Sigmoid colon (tissue), 4 donors: ENCODE results near the gene SLC9A9.

Experiments used
- EP300 ChIP-seq, 4 donors: sonication (generic); formaldehyde crosslinking; IDR thresholded peaks; one replicate each; pipeline ENCODE4 v1.6.1; 2017; ENCODE audit warnings: antibody characterized with exemption in 4 of 4
- POLR2A ChIP-seq, 2 donors: fragments of 450-650 bp; IDR thresholded peaks; one replicate each; pipeline ENCODE4 v1.6.1; 2016; ENCODE audit warnings: antibody characterized with exemption in 2 of 2, mild to moderate bottlenecking in 2 of 2, moderate library complexity in 2 of 2
- POLR2AphosphoS5 ChIP-seq, 4 donors: sonication (generic); formaldehyde crosslinking; IDR thresholded peaks; one replicate each; pipeline ENCODE4 v1.6.1; 2017; ENCODE audit warnings: antibody characterized with exemption in 4 of 4
- TF ChIP-seq, protein P1 (sequence below), 4 experiments: fragments of 450-650 bp in 3 of 4; fragments of 200-600 bp in 1 of 4; IDR thresholded peaks; one replicate each; pipeline ENCODE4 v1.5.1; 2016 to 2019; ENCODE audit warnings: antibody characterized with exemption in 4 of 4, mild to moderate bottlenecking in 3 of 4, moderate library complexity in 2 of 4

DNA sequence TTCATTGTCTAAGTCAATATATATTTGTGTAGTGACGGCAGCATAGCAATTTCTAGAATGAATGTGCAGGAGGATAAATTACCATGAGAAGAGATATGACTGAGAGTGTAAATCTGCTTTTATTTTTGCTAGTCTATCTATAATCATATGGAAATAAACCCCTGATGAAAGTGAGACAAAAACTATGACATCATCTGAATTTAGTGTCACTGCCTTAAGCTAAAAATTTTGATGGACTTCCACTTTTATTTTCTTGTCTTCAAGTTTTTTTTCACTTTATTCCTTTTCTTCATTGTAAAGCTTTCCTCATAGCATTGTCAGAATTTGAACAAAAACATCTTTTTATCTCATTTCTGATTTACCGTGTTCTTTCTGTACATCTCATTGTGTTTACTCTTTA, 486.7 kb downstream of the SLC9A9 start:
- TF ChIP-seq, protein P1, sequence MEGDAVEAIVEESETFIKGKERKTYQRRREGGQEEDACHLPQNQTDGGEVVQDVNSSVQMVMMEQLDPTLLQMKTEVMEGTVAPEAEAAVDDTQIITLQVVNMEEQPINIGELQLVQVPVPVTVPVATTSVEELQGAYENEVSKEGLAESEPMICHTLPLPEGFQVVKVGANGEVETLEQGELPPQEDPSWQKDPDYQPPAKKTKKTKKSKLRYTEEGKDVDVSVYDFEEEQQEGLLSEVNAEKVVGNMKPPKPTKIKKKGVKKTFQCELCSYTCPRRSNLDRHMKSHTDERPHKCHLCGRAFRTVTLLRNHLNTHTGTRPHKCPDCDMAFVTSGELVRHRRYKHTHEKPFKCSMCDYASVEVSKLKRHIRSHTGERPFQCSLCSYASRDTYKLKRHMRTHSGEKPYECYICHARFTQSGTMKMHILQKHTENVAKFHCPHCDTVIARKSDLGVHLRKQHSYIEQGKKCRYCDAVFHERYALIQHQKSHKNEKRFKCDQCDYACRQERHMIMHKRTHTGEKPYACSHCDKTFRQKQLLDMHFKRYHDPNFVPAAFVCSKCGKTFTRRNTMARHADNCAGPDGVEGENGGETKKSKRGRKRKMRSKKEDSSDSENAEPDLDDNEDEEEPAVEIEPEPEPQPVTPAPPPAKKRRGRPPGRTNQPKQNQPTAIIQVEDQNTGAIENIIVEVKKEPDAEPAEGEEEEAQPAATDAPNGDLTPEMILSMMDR (IDR thresholded peaks at IDR 0.05), result no peak
- TF ChIP-seq POLR2A (IDR thresholded peaks at IDR 0.05) (no peak), POLR2AphosphoS5 (IDR thresholded peaks at IDR 0.05) (no peak), EP300 (IDR thresholded peaks at IDR 0.05) (no peak)
